ENCODE data around the gene GPBAR1.

GPBAR1 gene

DNA sequence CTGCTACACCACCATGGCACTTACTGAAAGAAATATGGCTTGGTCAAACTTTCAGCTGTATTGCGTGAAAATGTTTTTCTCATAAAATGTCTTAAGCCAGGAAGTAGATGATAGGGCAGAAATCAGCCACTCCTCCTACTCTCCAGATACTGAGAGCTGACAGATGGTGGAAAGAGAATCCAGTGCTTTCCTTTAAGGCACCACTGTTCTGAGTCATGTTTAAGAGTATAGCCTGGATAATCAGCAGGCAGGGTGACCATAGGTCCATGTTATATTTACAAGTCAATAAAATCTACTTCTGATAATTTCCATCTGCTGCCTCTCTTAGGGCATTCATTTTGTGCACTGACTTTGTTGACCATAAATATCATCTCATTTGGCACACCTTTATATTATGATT lies 21.9 kb upstream of the GPBAR1 start:
- H3K4me3 ChIP-seq (replicated peaks; ENCODE audit: insufficient read depth, low read length): no peak overlapping the region
- no peak for DNase-seq (ENCODE audit: low read depth in 1 of 2, low spot score in 1 of 2)
- H3K27me3 ChIP-seq (ENCODE audit: insufficient read depth, poor library complexity, severe bottlenecking): no peaks in the 10 kb centered on the region
- no peak for TF ChIP-seq SPI1 (IDR thresholded peaks at IDR 0.05; ENCODE audit: borderline replicate concordance, low read depth)
- H3K27ac ChIP-seq (replicated peaks): no peak overlapping the region

DNA sequence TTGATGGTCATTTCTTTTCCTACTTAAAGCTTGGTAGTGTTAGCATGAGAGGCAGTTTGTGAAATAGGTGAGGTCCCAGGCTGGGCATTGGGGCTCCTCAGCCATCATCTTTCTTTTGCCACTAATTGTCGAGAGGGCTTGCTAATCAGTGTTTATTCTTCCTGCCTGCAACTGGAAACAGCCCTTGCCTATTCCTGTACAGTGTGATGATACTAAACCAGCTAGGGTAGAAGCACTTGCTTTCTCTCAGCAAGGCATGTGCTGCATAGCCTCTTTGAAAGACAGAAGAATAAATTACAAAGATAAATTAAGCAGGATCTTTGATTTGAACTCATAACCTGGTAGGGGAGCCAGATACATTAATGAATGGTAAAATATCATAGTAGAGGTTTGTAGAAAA lies 16.6 kb upstream of the GPBAR1 start:
- no peak for DNase-seq (ENCODE audit: low read depth in 1 of 2, low spot score in 1 of 2)
- no peak overlapping the region for H3K27ac ChIP-seq (replicated peaks)
- TF ChIP-seq SPI1 (IDR thresholded peaks at IDR 0.05; ENCODE audit: borderline replicate concordance, low read depth) (no peak), GABPA (IDR thresholded peaks at IDR 0.05; ENCODE audit: low read depth) (no peak), POLR2AphosphoS5 (IDR thresholded peaks at IDR 0.05; ENCODE audit: low read depth) (no peak)
- TF ChIP-seq, protein P1, sequence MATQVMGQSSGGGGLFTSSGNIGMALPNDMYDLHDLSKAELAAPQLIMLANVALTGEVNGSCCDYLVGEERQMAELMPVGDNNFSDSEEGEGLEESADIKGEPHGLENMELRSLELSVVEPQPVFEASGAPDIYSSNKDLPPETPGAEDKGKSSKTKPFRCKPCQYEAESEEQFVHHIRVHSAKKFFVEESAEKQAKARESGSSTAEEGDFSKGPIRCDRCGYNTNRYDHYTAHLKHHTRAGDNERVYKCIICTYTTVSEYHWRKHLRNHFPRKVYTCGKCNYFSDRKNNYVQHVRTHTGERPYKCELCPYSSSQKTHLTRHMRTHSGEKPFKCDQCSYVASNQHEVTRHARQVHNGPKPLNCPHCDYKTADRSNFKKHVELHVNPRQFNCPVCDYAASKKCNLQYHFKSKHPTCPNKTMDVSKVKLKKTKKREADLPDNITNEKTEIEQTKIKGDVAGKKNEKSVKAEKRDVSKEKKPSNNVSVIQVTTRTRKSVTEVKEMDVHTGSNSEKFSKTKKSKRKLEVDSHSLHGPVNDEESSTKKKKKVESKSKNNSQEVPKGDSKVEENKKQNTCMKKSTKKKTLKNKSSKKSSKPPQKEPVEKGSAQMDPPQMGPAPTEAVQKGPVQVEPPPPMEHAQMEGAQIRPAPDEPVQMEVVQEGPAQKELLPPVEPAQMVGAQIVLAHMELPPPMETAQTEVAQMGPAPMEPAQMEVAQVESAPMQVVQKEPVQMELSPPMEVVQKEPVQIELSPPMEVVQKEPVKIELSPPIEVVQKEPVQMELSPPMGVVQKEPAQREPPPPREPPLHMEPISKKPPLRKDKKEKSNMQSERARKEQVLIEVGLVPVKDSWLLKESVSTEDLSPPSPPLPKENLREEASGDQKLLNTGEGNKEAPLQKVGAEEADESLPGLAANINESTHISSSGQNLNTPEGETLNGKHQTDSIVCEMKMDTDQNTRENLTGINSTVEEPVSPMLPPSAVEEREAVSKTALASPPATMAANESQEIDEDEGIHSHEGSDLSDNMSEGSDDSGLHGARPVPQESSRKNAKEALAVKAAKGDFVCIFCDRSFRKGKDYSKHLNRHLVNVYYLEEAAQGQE (IDR thresholded peaks at IDR 0.05; ENCODE audit: insufficient replicate concordance, low read depth): no peak
- TF ChIP-seq, protein P2, sequence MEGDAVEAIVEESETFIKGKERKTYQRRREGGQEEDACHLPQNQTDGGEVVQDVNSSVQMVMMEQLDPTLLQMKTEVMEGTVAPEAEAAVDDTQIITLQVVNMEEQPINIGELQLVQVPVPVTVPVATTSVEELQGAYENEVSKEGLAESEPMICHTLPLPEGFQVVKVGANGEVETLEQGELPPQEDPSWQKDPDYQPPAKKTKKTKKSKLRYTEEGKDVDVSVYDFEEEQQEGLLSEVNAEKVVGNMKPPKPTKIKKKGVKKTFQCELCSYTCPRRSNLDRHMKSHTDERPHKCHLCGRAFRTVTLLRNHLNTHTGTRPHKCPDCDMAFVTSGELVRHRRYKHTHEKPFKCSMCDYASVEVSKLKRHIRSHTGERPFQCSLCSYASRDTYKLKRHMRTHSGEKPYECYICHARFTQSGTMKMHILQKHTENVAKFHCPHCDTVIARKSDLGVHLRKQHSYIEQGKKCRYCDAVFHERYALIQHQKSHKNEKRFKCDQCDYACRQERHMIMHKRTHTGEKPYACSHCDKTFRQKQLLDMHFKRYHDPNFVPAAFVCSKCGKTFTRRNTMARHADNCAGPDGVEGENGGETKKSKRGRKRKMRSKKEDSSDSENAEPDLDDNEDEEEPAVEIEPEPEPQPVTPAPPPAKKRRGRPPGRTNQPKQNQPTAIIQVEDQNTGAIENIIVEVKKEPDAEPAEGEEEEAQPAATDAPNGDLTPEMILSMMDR (IDR thresholded peaks at IDR 0.05; ENCODE audit: insufficient read depth, low read length): no peak

DNA sequence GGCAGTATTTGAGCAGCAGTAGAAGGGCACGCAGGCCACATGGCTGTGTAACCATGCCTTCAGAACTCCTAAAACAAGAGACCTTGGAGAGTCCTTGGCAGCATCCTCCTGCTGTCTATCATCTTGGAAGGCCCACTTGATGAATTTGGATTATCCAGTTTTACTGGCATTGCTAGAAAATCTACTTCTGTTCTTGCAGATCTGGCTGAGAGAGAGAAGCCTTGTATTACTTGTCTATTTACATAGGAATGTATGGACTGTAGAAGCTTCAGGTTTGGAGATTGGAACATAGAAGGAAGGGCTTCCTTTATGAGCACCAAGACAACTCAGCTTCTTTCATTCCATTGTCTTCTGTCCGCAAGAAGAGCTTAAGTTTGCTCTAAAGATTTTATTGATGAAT lies 16.1 kb upstream of the GPBAR1 start:
- no peak for DNase-seq (ENCODE audit: low read depth in 1 of 2, low spot score in 1 of 2)
- Histone ChIP-seq H3K27ac (replicated peaks) (no peak overlapping the region), H3K27me3 (ENCODE audit: insufficient read depth, poor library complexity, severe bottlenecking) (no peaks in the 10 kb centered on the region), H3K4me3 (replicated peaks; ENCODE audit: insufficient read depth, low read length) (no peak overlapping the region)
- TF ChIP-seq GABPA (IDR thresholded peaks at IDR 0.05; ENCODE audit: low read depth): no peak
- TF ChIP-seq POLR2AphosphoS5 (IDR thresholded peaks at IDR 0.05; ENCODE audit: low read depth): no peak
- TF ChIP-seq, protein P2 (IDR thresholded peaks at IDR 0.05; ENCODE audit: insufficient read depth, low read length): no peak
- TF ChIP-seq SPI1 (IDR thresholded peaks at IDR 0.05; ENCODE audit: borderline replicate concordance, low read depth): no peak
- TF ChIP-seq, protein P1 (IDR thresholded peaks at IDR 0.05; ENCODE audit: insufficient replicate concordance, low read depth): no peak

More for the DNA sequence above, 16.6 kb upstream of the GPBAR1 start:
- no peak overlapping the region for H3K4me3 ChIP-seq (replicated peaks; ENCODE audit: insufficient read depth, low read length)
- H3K27me3 ChIP-seq (ENCODE audit: insufficient read depth, poor library complexity, severe bottlenecking): no peaks in the 10 kb centered on the region

DNA sequence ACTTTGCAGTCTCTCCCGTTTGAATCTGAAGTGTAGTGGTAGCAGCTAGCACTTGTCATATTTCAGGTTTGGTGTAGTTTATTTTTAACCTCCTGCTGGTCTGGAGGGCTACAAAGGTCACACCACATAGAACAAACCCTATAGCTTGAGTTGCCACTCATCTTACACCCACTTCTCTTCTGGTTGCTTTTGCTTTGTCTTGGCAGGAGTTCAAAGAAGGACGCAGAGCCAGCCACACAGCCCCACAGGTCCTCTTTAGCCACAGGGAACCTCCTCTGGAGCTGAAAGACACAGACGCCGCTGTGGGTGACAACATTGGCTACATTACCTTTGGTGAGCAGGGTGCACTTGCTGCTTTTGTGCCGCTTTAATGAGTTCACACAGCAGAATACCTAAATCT lies 15.6 kb upstream of the GPBAR1 start:
- DNase-seq (ENCODE audit: low read depth in 1 of 2, low spot score in 1 of 2): no peak
- no peak overlapping the region for H3K4me3 ChIP-seq (replicated peaks; ENCODE audit: insufficient read depth, low read length)
- no peak overlapping the region for H3K27ac ChIP-seq (replicated peaks)
- TF ChIP-seq, protein P2 (IDR thresholded peaks at IDR 0.05; ENCODE audit: insufficient read depth, low read length): no peak
- no peak for TF ChIP-seq SPI1 (IDR thresholded peaks at IDR 0.05; ENCODE audit: borderline replicate concordance, low read depth)
- TF ChIP-seq, protein P1 (IDR thresholded peaks at IDR 0.05; ENCODE audit: insufficient replicate concordance, low read depth): no peak
- no peak for TF ChIP-seq GABPA (IDR thresholded peaks at IDR 0.05; ENCODE audit: low read depth)
- TF ChIP-seq POLR2AphosphoS5 (IDR thresholded peaks at IDR 0.05; ENCODE audit: low read depth): no peak
- no peaks in the 10 kb centered on the region for H3K27me3 ChIP-seq (ENCODE audit: insufficient read depth, poor library complexity, severe bottlenecking)

Measured in HL-60 (cell line).